Measurements from ENCODE around the gene LRRN2. TPM values are rescaled to one million over a fixed set of nuclear protein-coding genes. Genes with fewer than 3 reads are reported as not detected.
A peak's percentile ranks its signal among the peaks of the same experiment; 100 is the strongest.

Gene LRRN2
- total and polyA plus RNA-seq, 4 donors, result 0.97 to 4.4 (median 1.2) TPM

GRCh38 chr1:204569478-204569877 is 116.1 kb downstream of the LRRN2 start:
- WGBS, 2 donors, result 87 to 95% methylated on average over 5 of the region's 5 CpGs
- ATAC-seq (ENCODE audit: insufficient read depth, low FRiP score), result no peak

DNA sequence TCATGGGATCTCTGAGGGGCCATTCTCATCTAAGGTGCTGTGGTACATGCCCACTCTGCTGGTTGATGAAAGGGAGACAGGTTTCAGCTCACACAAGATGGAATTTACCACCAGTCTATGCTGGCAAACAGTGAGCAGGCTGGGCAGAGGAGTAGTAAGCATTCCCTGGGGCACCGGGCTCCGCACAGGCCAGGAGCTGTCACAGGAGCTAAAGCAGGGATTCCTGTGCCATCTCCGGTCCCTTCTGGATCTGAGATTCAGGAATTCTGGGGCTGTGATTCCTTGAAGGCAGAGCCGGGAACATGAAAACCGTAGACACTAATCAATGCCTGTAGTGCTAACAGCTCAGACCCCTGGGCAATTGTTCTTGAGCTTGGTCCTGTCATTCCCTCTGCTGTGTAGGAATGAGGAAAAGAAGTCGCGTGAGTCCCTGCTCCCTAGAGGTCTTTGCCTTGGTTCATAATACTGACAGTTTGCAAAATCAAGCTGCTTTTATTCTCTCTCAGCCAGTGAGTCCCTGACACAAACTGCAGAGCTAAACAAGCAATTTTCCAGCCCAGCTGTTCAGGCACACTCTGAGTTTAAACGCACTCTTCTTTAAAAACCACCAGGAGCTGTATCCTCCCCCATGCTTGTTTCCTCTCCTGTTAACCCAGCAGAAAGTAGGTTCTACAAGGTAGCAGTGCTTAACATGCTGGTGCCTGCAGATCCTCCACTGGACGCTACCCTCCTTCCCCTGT is 116.8 kb downstream of the LRRN2 start:
- Histone ChIP-seq H3K36me3 (ENCODE audit: control insufficient read depth in 4 of 4, insufficient read depth in 4 of 4, low read length in 4 of 4) (peaks cover 0 to 5% (median 0%) of the 10 kb centered on the region in 4 donors), H3K9ac (ENCODE audit: insufficient read depth in 1 of 2, low read length in 2 of 2) (no peak overlapping the region), H3K4me3 (no peak overlapping the region), H3K27ac (ENCODE audit: low read depth in 1 of 2, low read length in 1 of 2) (no peak overlapping the region), H3K27me3 (ENCODE audit: control insufficient read depth in 3 of 3, insufficient read depth in 3 of 3, low read length in 2 of 3) (no peaks in the 10 kb centered on the region), H3K9me3 (ENCODE audit: control insufficient read depth in 4 of 4, insufficient read depth in 3 of 4, low read length in 3 of 4) (peaks cover 0 to 2% (median 0%) of the 10 kb centered on the region in 4 donors), H3K4me1 (ENCODE audit: control insufficient read depth in 5 of 5, insufficient read depth in 5 of 5, low read length in 5 of 5) (no peaks in the 10 kb centered on the region)
- TF ChIP-seq, protein P1, sequence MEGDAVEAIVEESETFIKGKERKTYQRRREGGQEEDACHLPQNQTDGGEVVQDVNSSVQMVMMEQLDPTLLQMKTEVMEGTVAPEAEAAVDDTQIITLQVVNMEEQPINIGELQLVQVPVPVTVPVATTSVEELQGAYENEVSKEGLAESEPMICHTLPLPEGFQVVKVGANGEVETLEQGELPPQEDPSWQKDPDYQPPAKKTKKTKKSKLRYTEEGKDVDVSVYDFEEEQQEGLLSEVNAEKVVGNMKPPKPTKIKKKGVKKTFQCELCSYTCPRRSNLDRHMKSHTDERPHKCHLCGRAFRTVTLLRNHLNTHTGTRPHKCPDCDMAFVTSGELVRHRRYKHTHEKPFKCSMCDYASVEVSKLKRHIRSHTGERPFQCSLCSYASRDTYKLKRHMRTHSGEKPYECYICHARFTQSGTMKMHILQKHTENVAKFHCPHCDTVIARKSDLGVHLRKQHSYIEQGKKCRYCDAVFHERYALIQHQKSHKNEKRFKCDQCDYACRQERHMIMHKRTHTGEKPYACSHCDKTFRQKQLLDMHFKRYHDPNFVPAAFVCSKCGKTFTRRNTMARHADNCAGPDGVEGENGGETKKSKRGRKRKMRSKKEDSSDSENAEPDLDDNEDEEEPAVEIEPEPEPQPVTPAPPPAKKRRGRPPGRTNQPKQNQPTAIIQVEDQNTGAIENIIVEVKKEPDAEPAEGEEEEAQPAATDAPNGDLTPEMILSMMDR (IDR thresholded peaks at IDR 0.05; ENCODE audit: control extremely low read depth, extremely low read depth), result no peak
- DNase-seq (peak in 2 of 3 donors; percentile 25 to 46), ATAC-seq (ENCODE audit: insufficient read depth, low FRiP score) (no peak)
- 85 to 88% methylated on average over 9 of the region's 9 CpGs for WGBS, 2 donors

More at GRCh38 chr1:204569478-204569877, 116.1 kb downstream of the LRRN2 start:
- Histone ChIP-seq H3K36me3 (ENCODE audit: control insufficient read depth in 4 of 4, insufficient read depth in 4 of 4, low read length in 4 of 4) (peaks cover 0 to 6% (median 0%) of the 10 kb centered on the region in 4 donors), H3K27ac (ENCODE audit: low read depth in 1 of 2, low read length in 1 of 2) (no peak overlapping the region), H3K4me3 (no peak overlapping the region), H3K4me1 (ENCODE audit: control insufficient read depth in 5 of 5, insufficient read depth in 5 of 5, low read length in 5 of 5) (peaks cover 0 to 6% (median 0%) of the 10 kb centered on the region in 5 donors), H3K9ac (ENCODE audit: insufficient read depth in 1 of 2, low read length in 2 of 2) (no peak overlapping the region), H3K27me3 (ENCODE audit: control insufficient read depth in 3 of 3, insufficient read depth in 3 of 3, low read length in 2 of 3) (no peaks in the 10 kb centered on the region), H3K9me3 (ENCODE audit: control insufficient read depth in 4 of 4, insufficient read depth in 3 of 4, low read length in 3 of 4) (peaks cover 0 to 2% (median 0%) of the 10 kb centered on the region in 4 donors)
- DNase-seq, result no peak
- TF ChIP-seq, protein P1 (IDR thresholded peaks at IDR 0.05; ENCODE audit: control extremely low read depth, extremely low read depth), result no peak

Small RNAs within 50 kb of the gene (small RNA-seq; reads per million reads assigned to genes)
- not detected for gene RF00601 (ENCODE audit: low replicate concordance)
- gene RNA5SP75 (ENCODE audit: low replicate concordance), result not detected

Other genes with a start within 250 kb of the LRRN2 start
- gene PIK3C2B, start 190.9 kb downstream of the LRRN2 start, total RNA-seq, result 10 to 100 TPM; 36.9 to 37.6 TPM
- 10 to 100 TPM; 11.9 to 13.2 TPM for gene PIK3C2B, start 190.9 kb downstream of the LRRN2 start, polyA plus RNA-seq
- gene MDM4, start 169.3 kb downstream of the LRRN2 start, total RNA-seq, result 100 to 1,000 TPM in 1 of 2 donors, 10 to 100 TPM in 1; 62.1 to 138 TPM
- gene MDM4, start 169.3 kb downstream of the LRRN2 start, polyA plus RNA-seq, result 10 to 100 TPM in 1 of 2 donors, 1 to 10 TPM in 1; 5.6 to 15.6 TPM
- 10 to 100 TPM in 1 of 2 donors, 1 to 10 TPM in 1; 4.8 to 11.2 TPM for gene NFASC, start 185.1 kb upstream of the LRRN2 start, total RNA-seq
- gene NFASC, start 185.1 kb upstream of the LRRN2 start, polyA plus RNA-seq, result 1 to 10 TPM; 1.8 to 2.8 TPM